Hepatocyte (in vitro differentiated cells): ENCODE measurements around the gene PLEKHA7.

Experiments
- EZH2 ChIP-seq: fragments of 200-600 bp; sonication (generic); IDR thresholded peaks from 2 replicates; pipeline ENCODE4 v1.6.1; 2016; ENCODE audit warnings: antibody characterized with exemption, mild to moderate bottlenecking, borderline replicate concordance
- TF ChIP-seq, protein P1 (sequence below): fragments of 200-600 bp; sonication (generic); IDR thresholded peaks from 2 replicates; pipeline ENCODE4 v1.5.1; 2016; ENCODE audit warnings: antibody characterized with exemption, mild to moderate bottlenecking; ENCODE audit not compliant: poor library complexity

DNA sequence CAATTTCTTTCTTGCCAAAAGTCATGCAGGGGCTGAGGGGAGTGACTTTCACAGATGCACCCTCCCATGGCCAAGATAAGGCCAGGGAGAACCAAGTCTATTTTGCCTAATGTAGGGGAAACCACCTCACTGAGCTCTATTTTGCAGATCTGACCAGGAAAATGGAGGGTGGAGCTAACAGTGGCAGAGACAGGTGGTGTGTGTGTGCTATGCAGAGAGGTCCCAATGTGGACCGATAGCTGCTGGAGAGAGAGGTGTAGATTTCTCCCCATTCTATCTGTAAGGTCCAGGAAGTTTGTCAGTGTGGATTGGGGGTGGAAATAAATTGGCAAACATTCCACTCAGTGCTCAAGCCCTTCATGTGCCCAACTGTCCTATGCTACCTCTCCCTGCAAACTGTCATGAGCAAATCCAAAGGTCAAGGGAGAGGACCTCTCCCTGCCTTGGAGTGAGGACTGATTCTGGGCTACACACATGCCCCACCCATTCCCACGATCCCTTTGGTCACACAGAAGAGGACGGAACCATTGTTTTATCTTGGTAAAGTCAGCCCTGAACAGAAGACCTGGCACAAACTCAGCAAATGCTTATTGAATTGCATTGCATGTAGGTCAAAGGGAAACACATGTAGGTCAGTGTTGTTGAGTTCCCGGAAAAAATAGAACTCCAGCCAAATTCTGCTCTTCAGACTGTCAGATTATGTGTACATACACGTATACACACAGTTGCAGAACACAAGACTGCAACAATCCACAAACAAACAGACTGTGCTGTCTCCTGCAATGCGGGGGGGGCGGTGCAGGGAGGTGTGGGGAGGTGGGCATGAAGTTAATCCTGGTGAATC, 209.9 kb downstream of the PLEKHA7 start:
- TF ChIP-seq, protein P1, sequence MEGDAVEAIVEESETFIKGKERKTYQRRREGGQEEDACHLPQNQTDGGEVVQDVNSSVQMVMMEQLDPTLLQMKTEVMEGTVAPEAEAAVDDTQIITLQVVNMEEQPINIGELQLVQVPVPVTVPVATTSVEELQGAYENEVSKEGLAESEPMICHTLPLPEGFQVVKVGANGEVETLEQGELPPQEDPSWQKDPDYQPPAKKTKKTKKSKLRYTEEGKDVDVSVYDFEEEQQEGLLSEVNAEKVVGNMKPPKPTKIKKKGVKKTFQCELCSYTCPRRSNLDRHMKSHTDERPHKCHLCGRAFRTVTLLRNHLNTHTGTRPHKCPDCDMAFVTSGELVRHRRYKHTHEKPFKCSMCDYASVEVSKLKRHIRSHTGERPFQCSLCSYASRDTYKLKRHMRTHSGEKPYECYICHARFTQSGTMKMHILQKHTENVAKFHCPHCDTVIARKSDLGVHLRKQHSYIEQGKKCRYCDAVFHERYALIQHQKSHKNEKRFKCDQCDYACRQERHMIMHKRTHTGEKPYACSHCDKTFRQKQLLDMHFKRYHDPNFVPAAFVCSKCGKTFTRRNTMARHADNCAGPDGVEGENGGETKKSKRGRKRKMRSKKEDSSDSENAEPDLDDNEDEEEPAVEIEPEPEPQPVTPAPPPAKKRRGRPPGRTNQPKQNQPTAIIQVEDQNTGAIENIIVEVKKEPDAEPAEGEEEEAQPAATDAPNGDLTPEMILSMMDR = no peak
- no peak for TF ChIP-seq EZH2
